ENCODE results near the gene ZNF506.

Gene ZNF506

DNA sequence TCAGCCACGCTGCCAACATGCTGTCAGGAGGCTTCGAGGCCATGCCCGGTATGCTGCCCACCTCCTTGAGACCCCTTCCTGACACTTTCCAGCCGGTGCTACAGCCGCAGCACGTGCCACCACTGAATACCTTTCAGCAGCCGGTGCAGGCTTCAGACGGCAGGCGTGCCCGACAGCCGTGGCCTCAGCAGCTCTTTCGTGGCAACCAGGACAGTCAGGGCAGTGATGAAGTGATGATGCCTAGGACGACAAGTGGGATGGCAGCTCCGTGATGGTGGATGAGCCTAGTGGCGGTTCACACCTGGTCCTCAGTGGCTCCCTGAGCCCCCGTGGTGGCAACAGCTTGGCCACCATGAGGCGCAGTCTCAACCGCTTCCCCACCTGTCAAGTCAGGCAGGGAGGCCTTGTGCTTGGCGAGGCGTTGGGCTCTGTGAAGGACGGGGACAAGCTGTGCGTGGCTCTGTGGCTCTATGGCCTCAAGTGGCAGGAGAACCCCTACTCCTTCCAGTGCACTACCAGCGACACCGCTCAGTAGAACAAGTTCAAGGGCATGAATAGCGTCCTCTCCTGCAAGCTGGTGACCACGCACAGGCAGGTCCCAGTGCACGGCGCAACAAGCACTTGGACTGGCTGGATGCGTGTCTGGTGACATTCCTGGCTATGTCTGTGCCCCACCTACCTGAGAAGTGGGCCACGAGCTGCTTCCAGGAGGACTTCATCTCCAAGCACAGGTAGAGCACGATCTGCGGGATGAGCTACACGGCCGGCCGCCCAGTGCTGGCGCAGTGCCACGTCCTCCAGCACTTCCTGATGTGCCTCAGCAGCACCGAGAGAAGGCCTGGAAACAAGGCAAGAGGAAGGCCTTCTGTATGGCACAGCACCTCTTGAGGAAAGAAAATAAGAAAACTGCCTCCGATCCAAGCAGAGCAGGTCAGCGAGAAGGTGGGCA lies 70.4 kb downstream of the ZNF506 start:
- TF ChIP-seq CTCF (IDR thresholded peaks at IDR 0.05; ENCODE audit: insufficient read depth, low read length, poor library complexity, severe bottlenecking) (no peak), EZH2phosphoT487 (conservative IDR thresholded peaks at IDR 0.05; ENCODE audit: low read length) (no peak)
- Histone ChIP-seq H3K9me3 (ENCODE audit: insufficient read depth, low read length) (no peaks in the 10 kb centered on the region), H4K20me1 (ENCODE audit: low read depth, low read length) (no peaks in the 10 kb centered on the region), H3K9ac (ENCODE audit: low read length) (no peak overlapping the region), H3F3A (ENCODE audit: insufficient read depth) (no peaks in the 10 kb centered on the region), H3K27me3 (ENCODE audit: low read length) (no peaks in the 10 kb centered on the region), H3K79me2 (ENCODE audit: insufficient read depth, low read length) (no peaks in the 10 kb centered on the region), H2AFZ (ENCODE audit: low read depth, low read length, severe bottlenecking) (no peak overlapping the region), H3K27ac (ENCODE audit: low read depth, low read length) (no peak overlapping the region), H3K9me2 (replicated peaks; ENCODE audit: insufficient read depth, low read length) (no peaks in the 10 kb centered on the region), H3K4me3 (ENCODE audit: insufficient read depth, low read length, poor library complexity, severe bottlenecking) (no peak overlapping the region), H3K4me2 (ENCODE audit: low read depth, low read length, poor library complexity, severe bottlenecking) (no peak overlapping the region), H3K36me3 (ENCODE audit: low read length) (no peaks in the 10 kb centered on the region)

DNA sequence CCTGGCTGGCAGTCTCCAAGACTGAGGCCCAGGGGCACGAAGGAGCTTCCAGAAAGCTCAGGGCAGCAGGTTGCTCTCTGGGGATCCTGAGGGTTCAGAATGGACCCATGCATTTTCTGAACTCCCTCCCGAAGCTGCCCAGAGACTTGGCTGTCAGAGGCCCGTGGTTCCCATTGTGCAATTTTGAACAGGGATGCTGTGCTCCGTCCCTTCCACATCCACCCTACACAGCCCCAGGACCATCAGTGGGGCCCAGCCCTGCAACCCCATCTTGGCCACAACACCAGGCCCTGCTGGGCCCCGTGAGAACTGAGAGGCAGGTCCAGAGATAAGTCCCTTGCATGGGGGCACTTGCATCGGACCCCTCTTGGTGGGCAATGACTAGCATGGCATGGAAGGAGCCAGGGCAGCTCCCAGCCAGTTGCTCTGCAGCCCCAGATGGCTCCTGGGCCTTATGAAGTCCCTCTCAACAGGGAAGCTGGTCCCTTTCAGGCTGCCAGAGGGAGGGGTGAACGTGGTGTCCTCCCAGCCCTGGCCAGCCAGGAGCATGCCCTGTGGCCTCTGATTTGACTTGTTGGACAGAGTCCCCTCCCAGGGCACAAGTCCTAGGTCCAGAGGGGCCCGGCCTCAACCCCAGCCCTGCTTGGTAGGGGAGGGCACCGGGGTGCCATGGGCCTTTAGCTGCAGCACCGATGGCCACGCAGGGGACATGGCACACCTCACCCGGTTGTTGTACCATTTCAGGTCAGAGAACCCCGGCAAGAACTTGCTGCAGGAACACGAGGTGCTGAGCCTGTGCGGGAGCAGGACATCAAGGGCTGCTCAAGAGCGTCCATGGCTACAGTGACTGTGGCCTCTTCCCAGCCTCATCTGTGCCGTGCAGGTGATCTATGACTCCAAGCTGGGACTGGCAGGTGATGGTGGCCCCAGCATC lies 71.4 kb downstream of the ZNF506 start:
- H3K4me2 ChIP-seq (ENCODE audit: low read depth, low read length, poor library complexity, severe bottlenecking) = no peak overlapping the region
- H3K36me3 ChIP-seq (ENCODE audit: low read length) = no peaks in the 10 kb centered on the region
- H3F3A ChIP-seq (ENCODE audit: insufficient read depth) = no peaks in the 10 kb centered on the region
- H3K79me2 ChIP-seq (ENCODE audit: insufficient read depth, low read length) = no peaks in the 10 kb centered on the region
- no peaks in the 10 kb centered on the region for H4K20me1 ChIP-seq (ENCODE audit: low read depth, low read length)
- no peak overlapping the region for H3K27ac ChIP-seq (ENCODE audit: low read depth, low read length)
- H3K4me3 ChIP-seq (ENCODE audit: insufficient read depth, low read length, poor library complexity, severe bottlenecking) = no peak overlapping the region
- no peaks in the 10 kb centered on the region for H3K9me3 ChIP-seq (ENCODE audit: insufficient read depth, low read length)
- TF ChIP-seq CTCF (IDR thresholded peaks at IDR 0.05; ENCODE audit: insufficient read depth, low read length, poor library complexity, severe bottlenecking) = no peak
- no peak for TF ChIP-seq EZH2phosphoT487 (conservative IDR thresholded peaks at IDR 0.05; ENCODE audit: low read length)
- no peaks in the 10 kb centered on the region for H3K27me3 ChIP-seq (ENCODE audit: low read length)
- no peak overlapping the region for H2AFZ ChIP-seq (ENCODE audit: low read depth, low read length, severe bottlenecking)
- no peaks in the 10 kb centered on the region for H3K9me2 ChIP-seq (replicated peaks; ENCODE audit: insufficient read depth, low read length)
- H3K9ac ChIP-seq (ENCODE audit: low read length) = no peak overlapping the region

GRCh38 chr19:19749117-19749907 lies 72.2 kb downstream of the ZNF506 start:
- Histone ChIP-seq H3K9me2 (replicated peaks; ENCODE audit: insufficient read depth, low read length) (no peaks in the 10 kb centered on the region), H3K27me3 (ENCODE audit: low read length) (no peaks in the 10 kb centered on the region), H3K4me2 (ENCODE audit: low read depth, low read length, poor library complexity, severe bottlenecking) (no peak overlapping the region), H2AFZ (ENCODE audit: low read depth, low read length, severe bottlenecking) (no peak overlapping the region), H3K9ac (ENCODE audit: low read length) (no peak overlapping the region), H4K20me1 (ENCODE audit: low read depth, low read length) (no peaks in the 10 kb centered on the region), H3K36me3 (ENCODE audit: low read length) (no peaks in the 10 kb centered on the region), H3K4me3 (ENCODE audit: insufficient read depth, low read length, poor library complexity, severe bottlenecking) (no peak overlapping the region), H3K27ac (ENCODE audit: low read depth, low read length) (no peak overlapping the region), H3K79me2 (ENCODE audit: insufficient read depth, low read length) (no peaks in the 10 kb centered on the region), H3K9me3 (ENCODE audit: insufficient read depth, low read length) (no peaks in the 10 kb centered on the region), H3F3A (ENCODE audit: insufficient read depth) (no peaks in the 10 kb centered on the region)
- TF ChIP-seq EZH2phosphoT487 (conservative IDR thresholded peaks at IDR 0.05; ENCODE audit: low read length) (no peak), CTCF (IDR thresholded peaks at IDR 0.05; ENCODE audit: insufficient read depth, low read length, poor library complexity, severe bottlenecking) (no peak)

Measured in SU-DHL-6 (cell line).